HG02571 (cell line): ENCODE measurements around the gene SIRT1.
"Not testable (repeated sequence)": the region's sequence is repeated elsewhere in the genome, so short reads cannot be mapped to it uniquely, and the experiment has no call there.

Experiments
- ATAC-seq: cut with Tn5 transposase; IDR thresholded peaks from one replicate; pipeline ENCODE4 v1.9.1; 2021; ENCODE audit warnings: mild to moderate bottlenecking, moderate library complexity; ENCODE audit not compliant: unreplicated experiment

The SIRT1 gene

DNA sequence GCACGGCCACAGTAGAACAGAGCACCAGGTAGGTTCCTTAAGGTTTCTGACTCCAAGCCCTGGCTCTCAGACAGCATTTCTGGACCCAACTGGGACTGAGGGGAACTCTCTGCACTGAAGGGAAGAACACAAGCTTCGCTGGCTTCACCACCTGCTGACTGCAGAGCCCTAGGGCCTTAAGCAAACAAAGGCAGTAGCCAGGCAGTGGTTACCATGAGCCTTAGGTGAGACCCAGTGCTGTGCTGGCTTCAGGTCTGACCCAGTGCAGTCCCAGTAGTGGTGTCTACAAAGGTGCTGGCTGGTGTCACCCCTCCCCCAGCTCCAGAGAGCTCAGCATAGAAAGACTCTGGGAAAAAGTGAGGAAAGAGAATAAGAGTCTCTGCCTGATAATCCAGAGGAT is 59.5 kb downstream of the SIRT1 start:
- ATAC-seq = no peak

DNA sequence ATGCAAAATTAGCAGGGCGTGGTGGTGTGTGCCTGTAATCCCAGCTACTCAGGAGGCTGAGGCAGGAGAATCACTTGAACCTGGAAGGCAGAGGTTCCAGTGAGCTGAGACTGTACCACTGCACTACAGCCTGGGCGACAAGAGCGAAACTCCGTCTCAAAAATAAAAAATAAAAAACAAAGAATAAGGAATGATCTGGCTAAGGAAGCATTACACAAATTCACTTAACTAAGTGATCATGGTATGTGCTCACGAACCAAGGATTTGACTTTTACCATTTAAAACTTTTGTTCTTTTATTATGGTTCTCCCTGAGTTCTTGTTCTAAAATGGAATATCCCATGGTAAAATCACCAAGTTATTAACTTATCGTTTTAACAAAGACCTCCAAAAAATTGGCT is 71.2 kb downstream of the SIRT1 start:
- ATAC-seq = no peak

DNA sequence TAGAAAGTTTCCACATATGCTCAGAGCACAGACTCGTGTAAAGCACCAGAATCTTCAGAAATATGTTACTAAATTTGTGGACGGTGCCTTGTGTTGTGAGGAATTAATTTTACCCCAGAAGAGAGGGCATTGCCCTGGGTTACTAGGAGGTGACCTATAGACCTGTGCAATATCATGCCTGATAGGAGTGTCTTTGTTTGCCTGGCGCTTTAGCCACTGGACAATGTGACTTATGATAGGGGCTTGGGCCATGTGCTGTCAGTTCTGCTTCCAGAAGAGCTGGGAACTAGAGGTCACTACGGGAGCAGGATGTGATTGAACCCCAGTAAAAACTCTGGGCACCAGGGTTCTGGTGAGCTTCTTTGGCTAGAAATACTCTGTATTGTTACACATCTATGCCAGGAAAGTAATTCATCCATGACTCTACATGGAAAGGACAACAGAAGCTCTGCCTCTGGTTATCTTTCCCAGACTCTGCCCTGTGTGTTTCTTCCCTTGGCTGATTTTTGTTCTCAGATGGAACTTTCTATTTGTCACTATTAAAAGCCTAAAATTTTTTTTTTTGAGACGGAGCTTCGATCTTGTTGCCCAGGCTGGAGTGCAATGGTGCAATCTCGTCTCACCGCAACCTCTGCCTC is 75.5 kb downstream of the SIRT1 start:
- no peak for ATAC-seq

DNA sequence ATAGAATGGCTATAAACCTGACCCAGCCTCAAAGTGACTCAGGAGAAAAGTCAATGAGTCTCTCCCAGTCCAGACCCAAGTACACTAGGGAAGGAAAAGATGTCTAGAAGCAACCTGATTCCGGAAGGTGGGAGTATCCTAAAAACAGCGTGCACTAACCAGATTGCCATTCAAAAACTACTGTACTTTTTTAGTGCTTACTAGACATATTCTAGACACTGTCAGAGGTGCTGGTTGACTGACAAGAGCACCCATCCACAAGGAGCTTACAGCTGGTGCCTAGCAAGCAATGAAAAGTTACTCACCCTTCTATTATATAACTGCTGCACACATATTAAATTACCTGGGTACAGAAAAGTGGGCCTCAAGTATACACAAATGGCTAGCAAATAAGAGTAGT is 81.0 kb downstream of the SIRT1 start:
- no peak for ATAC-seq

DNA sequence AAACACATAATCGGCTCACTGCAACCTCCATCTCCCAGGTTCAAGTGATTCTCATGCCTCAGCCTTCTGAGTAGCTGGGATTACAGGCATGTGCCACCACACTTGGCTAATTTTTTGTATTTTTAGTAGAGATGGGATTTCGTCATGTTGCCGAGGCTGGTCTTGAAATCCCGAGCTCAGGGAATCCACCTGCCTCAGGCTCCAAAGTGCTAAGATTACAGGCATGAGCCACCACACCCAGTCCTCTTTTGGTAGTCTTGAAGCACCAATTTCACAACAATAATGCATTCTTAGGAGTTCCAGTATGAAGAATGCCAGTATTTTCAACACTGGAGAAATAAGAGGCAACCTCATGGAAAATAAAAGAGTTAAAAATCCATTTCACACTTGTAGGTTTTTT is 81.6 kb downstream of the SIRT1 start:
- ATAC-seq = not testable (repeated sequence)
